GM18861 (cell line): ENCODE measurements around the gene KLHDC9.
A peak's percentile ranks its signal among the peaks of the same experiment; 100 is the strongest.
"Not testable (repeated sequence)": the region's sequence is repeated elsewhere in the genome, so short reads cannot be mapped to it uniquely, and the experiment has no call there.

Source experiments
- ATAC-seq: cut with Tn5 transposase; IDR thresholded peaks from one replicate; pipeline ENCODE4 v1.9.1; 2021; ENCODE audit not compliant: unreplicated experiment

Gene KLHDC9

DNA sequence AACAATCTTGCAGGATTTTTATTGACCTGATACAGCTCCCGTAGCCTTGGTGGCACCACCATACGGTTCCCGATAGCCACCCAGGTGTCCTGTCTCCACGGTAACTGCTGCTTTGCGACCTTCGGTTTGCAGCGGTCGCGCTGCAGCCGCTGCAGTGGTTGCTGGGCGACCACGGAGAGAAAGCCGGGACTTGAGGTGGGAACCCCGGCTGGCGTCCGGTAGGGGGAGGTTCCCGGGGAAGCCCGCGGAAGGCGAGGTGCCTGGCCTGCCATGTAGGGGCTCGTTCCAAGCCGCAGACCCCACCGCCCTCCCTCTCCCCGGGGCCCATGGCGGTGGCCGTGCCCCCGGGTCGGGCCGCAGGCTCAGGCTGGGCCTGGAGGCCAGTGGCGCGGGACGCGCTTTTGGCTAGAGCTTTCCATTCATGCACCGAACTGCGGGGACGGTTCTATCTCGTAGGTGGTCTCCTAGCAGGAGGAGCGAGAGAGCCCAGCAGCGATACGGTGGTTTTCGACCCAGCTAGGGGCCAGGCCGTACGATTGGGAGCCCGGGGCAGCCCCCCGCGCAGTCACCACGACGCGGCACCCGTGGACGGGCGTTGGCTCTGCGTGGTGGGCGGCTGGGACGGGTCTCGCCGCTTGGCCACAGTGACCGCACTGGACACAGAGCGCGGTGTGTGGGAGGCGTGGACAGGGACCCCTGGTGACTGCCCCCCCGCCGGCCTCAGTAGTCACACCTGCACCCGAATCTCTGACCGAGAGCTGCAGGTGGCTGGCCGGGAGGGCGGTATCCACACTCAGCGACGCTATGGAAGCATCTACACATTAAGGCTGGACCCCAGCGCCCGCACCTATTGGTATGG lies at the start of gene KLHDC9:
KLHDC9 (plus strand) TSS at position 152 of the 859 bp plus-strand sequence; CDS start at position 327, 175 bp downstream.
- peak; percentile 61 for ATAC-seq

GRCh38 chr1:161048949-161049722 lies 49.0 kb upstream of the KLHDC9 start:
- ATAC-seq, result no peak

DNA sequence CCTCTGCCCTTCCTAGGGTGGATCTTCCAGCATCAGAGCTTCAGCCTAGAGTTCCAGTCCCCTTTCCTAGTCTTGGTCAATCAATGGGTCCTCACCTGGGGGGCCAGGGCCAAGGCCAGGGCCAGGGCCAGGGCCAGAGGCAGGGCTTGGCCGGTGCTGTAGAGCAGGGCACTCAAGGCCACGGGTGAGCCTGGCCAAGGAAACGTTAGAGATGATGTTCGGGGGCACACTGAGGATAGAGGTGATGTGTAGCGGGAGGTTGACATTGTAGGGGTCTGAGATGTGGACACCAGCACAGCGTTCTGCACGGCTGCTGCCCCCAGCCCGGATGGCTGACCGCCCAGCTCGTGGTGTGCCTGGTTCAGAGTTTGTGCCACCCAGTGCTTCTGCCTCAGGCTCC lies 46.9 kb upstream of the KLHDC9 start:
- no peak for ATAC-seq

- no peak for ATAC-seq
Observed at GRCh38 chr1:161052899-161053298, 45.3 kb upstream of the KLHDC9 start.

GRCh38 chr1:161054232-161054631 lies 43.9 kb upstream of the KLHDC9 start:
- no peak for ATAC-seq

DNA sequence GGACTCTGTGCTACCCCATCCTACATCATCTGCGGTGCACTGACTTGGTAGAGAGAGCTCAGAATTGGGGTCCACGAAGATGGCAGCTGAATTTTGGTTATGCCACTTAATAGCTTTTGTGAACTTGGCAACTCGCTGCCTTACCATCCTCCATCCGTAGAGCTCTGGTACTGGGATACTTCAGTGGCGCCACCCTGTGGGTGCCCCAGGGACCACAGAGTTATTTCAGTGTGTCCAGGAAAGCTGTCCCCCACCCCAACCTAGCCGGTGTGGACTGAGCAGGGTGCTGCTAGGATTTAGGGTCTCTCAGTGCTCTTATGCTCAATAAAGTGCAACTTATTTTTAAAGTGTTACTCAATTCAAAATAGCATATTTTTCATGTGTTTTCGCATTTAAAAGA lies 43.4 kb upstream of the KLHDC9 start:
- no peak for ATAC-seq

GRCh38 chr1:161059293-161059692 lies 38.9 kb upstream of the KLHDC9 start:
- ATAC-seq, result no peak

- no peak for ATAC-seq
Observed at GRCh38 chr1:161061419-161061818, 36.7 kb upstream of the KLHDC9 start.

DNA sequence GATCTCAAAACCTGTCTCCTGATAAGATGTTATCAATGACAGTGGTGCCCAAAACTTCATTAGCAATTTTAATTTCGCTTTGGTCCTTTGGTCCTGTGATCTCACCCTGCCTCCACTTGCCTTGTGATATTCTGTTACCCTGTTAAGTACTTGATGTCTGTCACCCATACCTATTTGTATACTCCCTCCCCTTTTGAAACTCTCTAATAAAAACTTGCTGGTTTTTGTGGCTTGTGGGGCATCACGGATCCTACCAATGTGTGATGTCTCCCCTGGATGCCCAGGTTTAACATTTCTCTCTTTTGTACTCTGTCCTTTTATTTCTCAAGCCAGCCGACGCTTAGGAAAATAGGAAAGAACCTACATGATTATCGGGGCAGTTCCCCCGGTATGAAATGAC lies 34.2 kb upstream of the KLHDC9 start:
- not testable (repeated sequence) for ATAC-seq

- ATAC-seq, result not testable (repeated sequence)
Observed at GRCh38 chr1:161065681-161066080, 32.5 kb upstream of the KLHDC9 start.

DNA sequence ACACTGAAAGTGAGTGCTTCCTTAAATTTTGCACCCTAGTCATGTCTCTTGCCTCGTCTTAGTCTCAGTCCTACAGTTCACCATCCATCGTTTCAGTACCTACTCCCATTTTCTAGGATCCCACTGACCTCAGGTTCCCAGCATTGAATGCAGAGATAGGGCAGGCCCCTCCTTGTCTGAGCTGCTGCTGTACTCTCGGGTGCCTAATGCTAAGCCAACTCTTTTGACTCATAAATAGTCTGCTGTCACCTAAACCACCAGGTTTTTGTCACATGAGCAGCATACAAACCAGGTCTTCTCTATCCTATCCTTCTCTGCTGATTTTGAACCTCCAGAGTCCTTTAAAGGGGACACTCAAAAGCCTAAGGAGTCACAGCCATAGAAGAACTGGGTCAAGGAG lies 31.5 kb upstream of the KLHDC9 start:
- ATAC-seq, result no peak

DNA sequence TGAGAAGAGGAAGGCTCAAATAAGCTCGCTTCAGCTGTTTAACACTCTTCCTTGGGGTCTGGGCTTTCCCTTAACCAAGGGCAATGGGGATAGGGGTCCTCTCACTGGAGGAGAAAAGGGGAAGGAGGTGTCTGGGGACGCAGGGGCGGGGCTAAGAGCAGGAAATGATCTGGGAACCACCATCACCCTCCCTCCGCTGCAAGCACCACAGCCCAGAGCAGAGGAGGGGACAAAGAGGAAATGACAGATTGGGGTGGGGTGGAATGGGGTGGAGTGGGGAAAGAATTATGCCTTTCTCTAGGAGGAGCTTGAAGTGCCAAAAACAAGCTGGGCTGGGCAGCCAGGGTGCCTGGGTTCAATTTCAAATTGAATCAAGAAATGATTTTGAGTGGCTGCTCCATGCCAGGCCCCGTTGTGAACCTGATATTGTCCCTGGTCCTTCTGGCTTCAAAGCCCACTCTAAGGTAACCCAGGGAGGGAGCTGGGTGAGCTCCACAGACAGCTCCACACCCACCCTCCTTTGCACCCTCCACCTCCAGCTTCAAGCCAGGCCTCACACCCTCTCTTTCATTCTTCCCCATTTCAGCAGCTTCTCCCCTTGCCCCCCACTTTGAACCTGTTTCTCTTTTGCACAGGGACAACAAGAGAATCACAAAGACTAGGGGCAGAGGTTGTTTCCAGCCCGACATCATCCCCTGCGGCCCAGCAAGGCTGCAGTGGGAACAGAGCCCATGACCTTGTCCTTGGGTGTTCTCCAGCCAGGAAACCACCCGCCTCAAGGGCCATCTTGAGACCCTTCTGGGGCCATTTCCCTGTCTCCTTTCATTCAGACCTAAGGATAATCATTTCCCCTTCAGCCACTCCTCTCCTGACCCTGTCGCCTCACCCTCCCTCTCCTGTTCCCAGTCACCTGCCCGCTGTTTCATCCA lies 29.6 kb upstream of the KLHDC9 start:
- ATAC-seq, result peak; percentile 36

DNA sequence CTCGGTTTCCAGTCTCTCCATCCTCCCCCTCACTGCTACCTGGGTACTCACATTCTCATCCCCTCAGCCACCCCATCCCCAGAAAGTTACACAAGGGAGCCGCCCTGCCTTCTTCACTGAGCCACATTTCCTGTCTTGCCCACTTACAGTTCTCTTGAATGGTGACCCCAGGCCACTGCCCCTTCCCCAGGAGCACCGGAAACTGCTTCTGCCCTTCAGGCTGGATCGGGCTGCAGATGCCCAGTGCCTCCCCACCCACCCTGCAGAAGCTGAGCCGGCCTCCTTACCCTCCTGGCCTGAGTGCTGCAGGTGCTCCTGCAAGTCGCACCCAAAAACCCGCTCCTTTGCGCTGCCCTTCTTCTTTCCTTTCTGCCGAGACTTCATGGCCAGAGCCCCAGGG lies 28.9 kb upstream of the KLHDC9 start:
- no peak for ATAC-seq

DNA sequence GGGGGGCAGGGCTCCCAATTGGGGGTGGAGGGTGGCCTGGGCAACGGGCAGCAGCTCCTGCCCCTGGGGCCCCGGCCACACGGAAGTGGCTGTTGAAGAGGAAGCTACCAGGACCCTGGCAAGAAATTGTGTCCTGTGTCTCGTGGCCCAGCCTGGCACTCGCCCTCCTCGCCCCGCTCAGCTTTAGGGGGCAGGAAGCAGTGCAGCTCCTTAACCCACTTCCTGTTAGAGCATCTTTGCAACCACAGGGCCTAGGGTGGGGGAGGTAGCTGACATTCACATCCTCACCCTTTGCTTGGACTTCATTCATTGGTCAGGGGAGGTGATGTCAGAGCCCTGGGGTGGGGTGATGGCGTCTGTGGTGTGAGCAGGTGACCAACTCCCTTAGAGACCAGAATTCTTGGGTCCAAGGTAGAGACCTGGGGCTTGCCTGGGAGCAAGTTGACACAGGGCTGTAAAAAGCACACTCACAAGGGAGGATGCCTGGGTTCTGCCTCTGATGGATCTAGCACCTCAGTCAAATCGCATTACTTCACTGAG lies 28.4 kb upstream of the KLHDC9 start, which contains the start of gene ARHGAP30:
ARHGAP30 (minus strand) TSS at position 161 of the 540 bp plus-strand sequence. CDS start 267 bp downstream, outside the sequence.
- ATAC-seq, result peak; percentile 81

DNA sequence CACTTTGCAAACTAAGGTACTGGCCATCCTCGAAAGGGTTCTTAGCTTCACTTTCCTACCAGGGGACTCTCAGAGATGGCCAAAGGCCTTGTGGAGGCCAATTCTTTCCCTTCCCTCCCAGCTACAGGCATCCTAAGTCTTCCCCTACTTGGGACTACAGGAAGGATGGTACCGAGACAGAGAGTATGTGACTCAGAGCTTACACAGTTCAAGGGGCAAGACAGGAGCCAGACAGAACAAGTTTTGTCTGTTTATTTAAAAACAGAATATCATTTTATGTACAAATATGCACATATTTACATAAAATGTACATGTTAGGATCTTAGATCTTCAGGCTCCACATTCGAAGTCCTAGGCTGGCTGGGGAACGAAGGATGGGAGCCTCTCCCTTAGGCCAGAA lies 27.4 kb upstream of the KLHDC9 start:
- no peak for ATAC-seq

GRCh38 chr1:161071886-161072371 lies 26.2 kb upstream of the KLHDC9 start:
- no peak for ATAC-seq

- no peak for ATAC-seq
Observed at GRCh38 chr1:161072751-161073449, 25.3 kb upstream of the KLHDC9 start.

GRCh38 chr1:161073474-161074121 lies 24.6 kb upstream of the KLHDC9 start:
- no peak for ATAC-seq

DNA sequence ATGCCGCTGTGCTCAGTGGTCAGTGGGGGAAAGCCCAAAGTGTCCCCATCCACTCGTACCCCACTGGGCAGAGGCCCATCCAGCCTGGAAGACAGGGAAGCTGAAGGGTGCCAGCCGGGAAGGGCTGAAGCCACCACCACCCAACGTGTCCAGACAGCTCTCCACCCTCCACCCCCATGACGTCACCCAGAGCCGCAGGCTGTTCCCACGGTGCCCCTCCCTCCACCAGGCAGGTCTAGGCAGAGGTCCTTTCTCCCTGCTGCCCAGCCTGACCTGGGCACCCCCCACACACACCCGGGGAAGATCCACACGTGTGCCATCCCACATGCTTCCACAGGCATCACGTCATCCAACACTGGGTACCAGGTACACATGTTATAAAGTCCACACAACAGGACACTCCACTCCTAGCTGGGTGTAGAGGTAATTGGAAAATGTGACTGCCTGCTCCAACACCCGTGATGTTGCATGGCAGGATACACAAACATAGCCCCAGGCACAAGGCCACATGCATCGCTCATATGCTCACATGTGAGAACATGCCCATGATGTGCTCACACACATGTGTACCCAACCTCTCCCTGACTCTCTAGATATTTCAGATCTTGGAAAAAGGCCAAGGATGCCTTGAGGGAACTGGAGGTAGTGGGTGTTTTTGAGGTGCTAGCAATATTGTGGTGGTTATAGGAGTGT lies 23.3 kb upstream of the KLHDC9 start:
- ATAC-seq, result no peak
